ENCODE data around the gene ODF4. TPM values are rescaled to one million over a fixed set of nuclear protein-coding genes. Genes with fewer than 3 reads are reported as not detected.

ODF4 gene
- polyA plus RNA-seq, 1 experiment: not detected

GRCh38 chr17:8387914-8388651, 48.4 kb downstream of the ODF4 start:
- POLR2A ChIA-PET: no interaction called here
- Histone ChIP-seq H3K27me3 (ENCODE audit: control insufficient read depth, insufficient read depth, low read length) (no peaks in the 10 kb centered on the region), H3K4me3 (ENCODE audit: low read depth, low read length) (no peak overlapping the region), H3K36me3 (ENCODE audit: control insufficient read depth, insufficient read depth, low read length) (no peaks in the 10 kb centered on the region)
- DNase-seq (ENCODE audit: low read depth): no peak
- TF ChIP-seq CTCF (IDR thresholded peaks at IDR 0.05; ENCODE audit: insufficient read depth, low read depth, low read length): no peak
- CTCF ChIA-PET: no interaction called here

DNA sequence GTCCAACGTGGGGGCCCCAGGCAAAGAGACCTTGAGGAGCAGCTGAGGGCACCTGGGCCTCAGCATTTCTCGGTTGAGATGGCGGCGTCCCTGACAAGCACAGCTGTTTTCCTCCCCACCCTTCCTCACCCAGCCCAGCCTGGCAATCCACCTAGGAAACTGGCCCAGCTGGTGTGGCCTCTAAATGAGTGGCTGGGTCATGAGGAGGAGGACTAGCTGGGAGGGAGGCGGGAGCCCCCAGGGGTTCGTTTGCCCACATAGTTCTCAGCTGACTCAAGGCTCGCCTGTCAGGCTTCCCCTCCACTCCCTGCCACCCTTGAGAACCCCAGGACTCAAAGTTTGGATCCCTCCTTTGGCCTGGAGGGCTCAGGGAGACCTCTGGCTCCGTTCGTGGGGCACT, 52.1 kb downstream of the ODF4 start:
- Histone ChIP-seq H3K4me3 (ENCODE audit: low read depth, low read length) (no peak overlapping the region), H3K27me3 (ENCODE audit: control insufficient read depth, insufficient read depth, low read length) (peaks cover 4% of the 10 kb centered on the region), H3K36me3 (ENCODE audit: control insufficient read depth, insufficient read depth, low read length) (no peaks in the 10 kb centered on the region)
- no peak for TF ChIP-seq CTCF (IDR thresholded peaks at IDR 0.05; ENCODE audit: insufficient read depth, low read depth, low read length)
- no peak for DNase-seq (ENCODE audit: low read depth)
- ChIA-PET POLR2A (no interaction called here), CTCF (interaction anchor here (1.0 to 4.7 kb wide), 3 partner anchors 8 to 355 kb away, joined by 3 to 22 read pairs (median 10); no protein-coding TSS in a partner anchor)

DNA sequence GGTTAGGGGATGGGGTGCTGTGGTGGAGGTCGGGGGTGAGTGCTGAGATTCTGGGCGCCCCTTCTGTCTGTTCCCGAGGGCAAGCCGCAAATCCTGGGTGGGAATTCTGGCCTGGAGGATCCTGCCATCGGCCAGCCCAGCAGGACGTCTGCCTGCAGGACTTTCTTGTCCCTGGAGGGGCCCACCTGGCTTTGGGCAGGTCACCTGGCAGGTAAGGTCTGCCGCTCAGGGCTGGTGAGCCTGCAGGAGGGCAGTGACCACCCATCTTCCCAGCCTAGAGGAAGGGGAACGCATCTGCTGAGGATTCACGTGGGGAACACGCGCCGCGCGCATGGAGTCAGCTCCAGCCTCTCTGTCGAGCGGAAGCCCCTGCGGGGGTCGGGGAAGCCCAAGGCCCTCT, 52.6 kb downstream of the ODF4 start:
- DNase-seq (ENCODE audit: low read depth): no peak
- Histone ChIP-seq H3K27me3 (ENCODE audit: control insufficient read depth, insufficient read depth, low read length) (peaks cover 4% of the 10 kb centered on the region), H3K36me3 (ENCODE audit: control insufficient read depth, insufficient read depth, low read length) (no peaks in the 10 kb centered on the region), H3K4me3 (ENCODE audit: low read depth, low read length) (no peak overlapping the region)
- CTCF ChIA-PET: interaction anchor here (1.0 to 4.7 kb wide), 3 partner anchors 9 to 354 kb away, joined by 3 to 22 read pairs (median 10); no protein-coding TSS in a partner anchor
- POLR2A ChIA-PET: no interaction called here
- TF ChIP-seq CTCF (IDR thresholded peaks at IDR 0.05; ENCODE audit: insufficient read depth, low read depth, low read length): no peak

DNA sequence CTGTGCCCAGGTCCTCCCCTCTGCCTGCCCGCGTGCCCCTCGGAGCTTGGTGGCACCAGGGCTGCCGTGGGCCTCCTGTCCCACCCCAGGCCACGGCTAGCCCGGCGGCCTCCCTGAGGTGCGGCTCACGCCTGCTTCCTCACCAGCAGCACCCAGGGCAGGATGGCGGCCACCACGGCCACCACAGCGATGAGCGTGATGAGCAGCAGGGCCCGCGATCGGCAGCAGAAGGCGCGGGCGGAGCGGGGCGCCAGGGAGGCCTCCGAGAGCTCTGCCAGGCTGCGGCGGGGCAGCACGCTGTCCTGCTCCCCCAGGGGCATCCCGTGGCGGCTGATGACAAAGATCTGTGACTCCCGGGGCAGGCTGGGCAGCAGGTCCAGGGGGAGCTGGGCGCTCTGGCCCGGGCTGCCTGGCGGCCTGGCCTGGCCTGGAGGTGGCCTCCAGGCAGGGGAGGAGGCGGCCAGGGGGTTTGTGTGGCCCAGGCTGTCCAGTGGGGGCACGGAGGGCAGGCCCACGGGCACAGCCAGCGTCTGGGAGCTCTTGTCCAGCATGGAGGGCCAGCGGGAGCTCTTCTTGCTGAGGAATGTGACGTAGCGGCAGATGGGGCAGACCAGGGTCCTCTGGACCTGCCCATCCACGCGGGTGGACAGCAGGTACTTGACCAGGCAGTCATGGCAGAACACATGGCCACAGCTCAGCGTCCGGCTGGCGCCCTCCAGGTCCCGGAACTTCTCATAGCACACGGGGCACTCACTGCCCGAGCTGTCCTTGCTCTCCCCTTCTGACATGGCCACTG, 53.2 kb downstream of the ODF4 start:
- ChIA-PET POLR2A (no interaction called here), CTCF (interaction anchor here (3.4 to 4.7 kb wide), 2 partner anchors 9 to 17 kb away, joined by 10 to 22 read pairs; no protein-coding TSS in a partner anchor)
- no peak for DNase-seq (ENCODE audit: low read depth)
- TF ChIP-seq CTCF (IDR thresholded peaks at IDR 0.05; ENCODE audit: insufficient read depth, low read depth, low read length): no peak
- H3K36me3 ChIP-seq (ENCODE audit: control insufficient read depth, insufficient read depth, low read length): no peaks in the 10 kb centered on the region
- peaks cover 9% of the 10 kb centered on the region for H3K27me3 ChIP-seq (ENCODE audit: control insufficient read depth, insufficient read depth, low read length)
- no peak overlapping the region for H3K4me3 ChIP-seq (ENCODE audit: low read depth, low read length)
